ENCODE data around the gene GALC. TPM values are rescaled to one million over a fixed set of nuclear protein-coding genes. Genes with fewer than 3 reads are reported as not detected.

GALC gene
- total and polyA plus RNA-seq, 9 of the 15 experiments (the other 6 are each of a cell fraction or from before 2014, with no cell fraction given): 1.6 to 15.0 (median 7.3) TPM

DNA sequence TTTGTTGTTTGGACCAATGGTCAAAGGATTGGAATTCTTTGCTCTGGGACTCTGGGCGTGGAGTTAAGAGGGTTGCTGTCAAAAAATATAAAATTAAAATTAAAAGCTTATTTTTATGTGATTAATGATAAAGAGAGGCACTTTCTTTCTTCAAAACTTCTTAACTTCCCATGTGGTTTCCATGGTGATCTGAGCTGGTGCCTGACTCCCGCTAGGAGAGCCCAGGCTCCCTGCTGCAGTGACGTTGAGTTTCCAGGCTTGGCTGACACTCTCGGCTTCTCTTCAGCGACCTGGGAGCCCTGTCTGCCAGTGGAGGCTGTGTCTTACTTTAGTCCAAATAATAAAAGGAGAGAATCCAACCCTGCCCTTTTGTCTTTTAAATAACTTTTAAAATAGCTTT lies 84.4 kb downstream of the GALC start:
- Histone ChIP-seq H3K9me1 (ENCODE audit: control insufficient read depth, insufficient read depth, low read length) (no peaks in the 10 kb centered on the region), H3K79me2 (ENCODE audit: control insufficient read depth, insufficient read depth, low read length) (no peaks in the 10 kb centered on the region), H2AFZ (ENCODE audit: low read depth, low read length) (no peak overlapping the region), H3K27ac (ENCODE audit: extremely low read depth, low read depth, low read length) (no peak overlapping the region), H3K4me1 (replicated peaks in 1 of 2; ENCODE audit: control insufficient read depth in 2 of 2, insufficient read depth in 2 of 2, low read length in 2 of 2) (no peaks in the 10 kb centered on the region), H3K4me2 (ENCODE audit: insufficient read depth, low read length) (no peak overlapping the region), H3K27me3 (ENCODE audit: control insufficient read depth in 2 of 2, insufficient read depth in 2 of 2, low read length in 2 of 2) (no peaks in the 10 kb centered on the region), H3K9me3 (replicated peaks; ENCODE audit: control insufficient read depth, insufficient read depth, low read depth, low read length) (no peaks in the 10 kb centered on the region), H3K4me3 (no peak overlapping the region), H4K20me1 (replicated peaks; ENCODE audit: control insufficient read depth, insufficient read depth, low read length) (no peaks in the 10 kb centered on the region), H3K36me3 (ENCODE audit: control insufficient read depth, insufficient read depth, low read length) (no peaks in the 10 kb centered on the region), H3K9ac (ENCODE audit: insufficient read depth in 1 of 2, low read depth in 2 of 2, low read length in 2 of 2) (no peak overlapping the region)
- FAIRE-seq (no peak), DNase-seq (ENCODE audit: extremely low read depth in 1 of 4, low spot score in 3 of 4) (no peak), ATAC-seq (no peak)
- BruUV-seq (replicated peaks): no TSS peak
- TF ChIP-seq, protein P1, sequence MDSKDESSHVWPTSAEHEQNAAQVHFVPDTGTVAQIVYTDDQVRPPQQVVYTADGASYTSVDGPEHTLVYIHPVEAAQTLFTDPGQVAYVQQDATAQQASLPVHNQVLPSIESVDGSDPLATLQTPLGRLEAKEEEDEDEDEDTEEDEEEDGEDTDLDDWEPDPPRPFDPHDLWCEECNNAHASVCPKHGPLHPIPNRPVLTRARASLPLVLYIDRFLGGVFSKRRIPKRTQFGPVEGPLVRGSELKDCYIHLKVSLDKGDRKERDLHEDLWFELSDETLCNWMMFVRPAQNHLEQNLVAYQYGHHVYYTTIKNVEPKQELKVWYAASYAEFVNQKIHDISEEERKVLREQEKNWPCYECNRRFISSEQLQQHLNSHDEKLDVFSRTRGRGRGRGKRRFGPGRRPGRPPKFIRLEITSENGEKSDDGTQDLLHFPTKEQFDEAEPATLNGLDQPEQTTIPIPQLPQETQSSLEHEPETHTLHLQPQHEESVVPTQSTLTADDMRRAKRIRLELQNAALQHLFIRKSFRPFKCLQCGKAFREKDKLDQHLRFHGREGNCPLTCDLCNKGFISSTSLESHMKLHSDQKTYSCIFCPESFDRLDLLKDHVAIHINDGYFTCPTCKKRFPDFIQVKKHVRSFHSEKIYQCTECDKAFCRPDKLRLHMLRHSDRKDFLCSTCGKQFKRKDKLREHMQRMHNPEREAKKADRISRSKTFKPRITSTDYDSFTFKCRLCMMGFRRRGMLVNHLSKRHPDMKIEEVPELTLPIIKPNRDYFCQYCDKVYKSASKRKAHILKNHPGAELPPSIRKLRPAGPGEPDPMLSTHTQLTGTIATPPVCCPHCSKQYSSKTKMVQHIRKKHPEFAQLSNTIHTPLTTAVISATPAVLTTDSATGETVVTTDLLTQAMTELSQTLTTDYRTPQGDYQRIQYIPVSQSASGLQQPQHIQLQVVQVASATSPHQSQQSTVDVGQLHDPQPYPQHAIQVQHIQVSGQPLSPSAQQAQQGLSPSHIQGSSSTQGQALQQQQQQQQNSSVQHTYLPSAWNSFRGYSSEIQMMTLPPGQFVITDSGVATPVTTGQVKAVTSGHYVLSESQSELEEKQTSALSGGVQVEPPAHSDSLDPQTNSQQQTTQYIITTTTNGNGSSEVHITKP (IDR thresholded peaks at IDR 0.05; ENCODE audit: partially characterized antibody): no peak
- TF ChIP-seq CREBBP (IDR thresholded peaks at IDR 0.05; ENCODE audit: low read depth, low read length) (no peak), ARID1B (IDR thresholded peaks at IDR 0.05) (no peak), DNMT1 (IDR thresholded peaks at IDR 0.05) (no peak), SAFB2 (IDR thresholded peaks at IDR 0.05; ENCODE audit: borderline replicate concordance, low read depth, low read length, severe bottlenecking) (no peak), CEBPG (CRISPR knock-in tag; IDR thresholded peaks at IDR 0.05) (no peak), CEBPG (tag; conservative IDR thresholded peaks at IDR 0.05 in 1 of 2, IDR thresholded peaks at IDR 0.05 in 1 of 2) (no peak), CSDE1 (IDR thresholded peaks at IDR 0.05) (no peak), EZH2 (IDR thresholded peaks at IDR 0.05; ENCODE audit: borderline replicate concordance, low read depth, low read length) (no peak), HOXB6 (CRISPR knock-in tag; IDR thresholded peaks at IDR 0.05; ENCODE audit: borderline replicate concordance) (no peak), HCFC1 (IDR thresholded peaks at IDR 0.05; ENCODE audit: low read depth, low read length) (no peak), DACH1 (IDR thresholded peaks at IDR 0.05; ENCODE audit: partially characterized antibody) (no peak), ZNF175 (CRISPR knock-in tag; IDR thresholded peaks at IDR 0.05; ENCODE audit: low read depth) (no peak), FOXJ2 (tag; IDR thresholded peaks at IDR 0.05) (no peak), ZNF347 (CRISPR knock-in tag; IDR thresholded peaks at IDR 0.05; ENCODE audit: low read depth) (no peak)
- TF ChIP-seq, protein P2, sequence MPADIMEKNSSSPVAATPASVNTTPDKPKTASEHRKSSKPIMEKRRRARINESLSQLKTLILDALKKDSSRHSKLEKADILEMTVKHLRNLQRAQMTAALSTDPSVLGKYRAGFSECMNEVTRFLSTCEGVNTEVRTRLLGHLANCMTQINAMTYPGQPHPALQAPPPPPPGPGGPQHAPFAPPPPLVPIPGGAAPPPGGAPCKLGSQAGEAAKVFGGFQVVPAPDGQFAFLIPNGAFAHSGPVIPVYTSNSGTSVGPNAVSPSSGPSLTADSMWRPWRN (IDR thresholded peaks at IDR 0.05; ENCODE audit: low read depth): no peak
- TF ChIP-seq, protein P3, sequence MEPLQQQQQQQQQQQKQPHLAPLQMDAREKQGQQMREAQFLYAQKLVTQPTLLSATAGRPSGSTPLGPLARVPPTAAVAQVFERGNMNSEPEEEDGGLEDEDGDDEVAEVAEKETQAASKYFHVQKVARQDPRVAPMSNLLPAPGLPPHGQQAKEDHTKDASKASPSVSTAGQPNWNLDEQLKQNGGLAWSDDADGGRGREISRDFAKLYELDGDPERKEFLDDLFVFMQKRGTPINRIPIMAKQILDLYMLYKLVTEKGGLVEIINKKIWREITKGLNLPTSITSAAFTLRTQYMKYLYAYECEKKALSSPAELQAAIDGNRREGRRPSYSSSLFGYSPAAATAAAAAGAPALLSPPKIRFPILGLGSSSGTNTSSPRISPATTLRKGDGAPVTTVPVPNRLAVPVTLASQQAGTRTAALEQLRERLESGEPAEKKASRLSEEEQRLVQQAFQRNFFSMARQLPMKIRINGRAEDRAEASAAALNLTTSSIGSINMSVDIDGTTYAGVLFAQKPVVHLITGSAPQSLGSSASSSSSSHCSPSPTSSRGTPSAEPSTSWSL (CRISPR knock-in tag; IDR thresholded peaks at IDR 0.05; ENCODE audit: borderline replicate concordance): no peak
- in situ Hi-C loops (cut with MboI) (no loop called here), intact Hi-C loops (cut with micrococcal nuclease) (no loop called here)
- 0% methylated on average over 5 of the region's 5 CpGs for WGBS (ENCODE audit: insufficient coverage, low coverage, missing lambda C conversion rate)
- ChIA-PET CTCF (ENCODE audit: low intra/inter-chr PET ratio) (no interaction called here), POLR2A (no interaction called here)
